Panc1 (cell line): ENCODE measurements around the gene C12orf57.

Source experiments
- POLR2AphosphoS5 ChIP-seq: IDR thresholded peaks from 2 replicates; pipeline ENCODE4 v1.6.1; 2012; ENCODE audit warnings: mild to moderate bottlenecking, low read depth, low read length, moderate library complexity
- TF ChIP-seq, protein P1 (sequence below): fragments of 450-650 bp; IDR thresholded peaks from 2 replicates; pipeline ENCODE4 v1.5.1; 2017; ENCODE audit warnings: mild to moderate bottlenecking

GRCh38 chr12:6932766-6933165 lies 11.1 kb upstream of the C12orf57 start:
- TF ChIP-seq POLR2AphosphoS5: no peak
- TF ChIP-seq, protein P1, sequence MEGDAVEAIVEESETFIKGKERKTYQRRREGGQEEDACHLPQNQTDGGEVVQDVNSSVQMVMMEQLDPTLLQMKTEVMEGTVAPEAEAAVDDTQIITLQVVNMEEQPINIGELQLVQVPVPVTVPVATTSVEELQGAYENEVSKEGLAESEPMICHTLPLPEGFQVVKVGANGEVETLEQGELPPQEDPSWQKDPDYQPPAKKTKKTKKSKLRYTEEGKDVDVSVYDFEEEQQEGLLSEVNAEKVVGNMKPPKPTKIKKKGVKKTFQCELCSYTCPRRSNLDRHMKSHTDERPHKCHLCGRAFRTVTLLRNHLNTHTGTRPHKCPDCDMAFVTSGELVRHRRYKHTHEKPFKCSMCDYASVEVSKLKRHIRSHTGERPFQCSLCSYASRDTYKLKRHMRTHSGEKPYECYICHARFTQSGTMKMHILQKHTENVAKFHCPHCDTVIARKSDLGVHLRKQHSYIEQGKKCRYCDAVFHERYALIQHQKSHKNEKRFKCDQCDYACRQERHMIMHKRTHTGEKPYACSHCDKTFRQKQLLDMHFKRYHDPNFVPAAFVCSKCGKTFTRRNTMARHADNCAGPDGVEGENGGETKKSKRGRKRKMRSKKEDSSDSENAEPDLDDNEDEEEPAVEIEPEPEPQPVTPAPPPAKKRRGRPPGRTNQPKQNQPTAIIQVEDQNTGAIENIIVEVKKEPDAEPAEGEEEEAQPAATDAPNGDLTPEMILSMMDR: no peak
